H1 (cell line): ENCODE results near the gene RAMP3.

Experiments used
- ATF3 ChIP-seq: IDR thresholded peaks from 2 replicates; pipeline ENCODE4 v1.6.1; 2011; ENCODE audit warnings: low read depth, mild to moderate bottlenecking, low read length; ENCODE audit not compliant: insufficient read depth
- CEBPB ChIP-seq: IDR thresholded peaks from 2 replicates; pipeline ENCODE4 v1.6.1; 2012; ENCODE audit warnings: low read depth, low read length
- CHD1 ChIP-seq: IDR thresholded peaks from 2 replicates; pipeline ENCODE4 v1.6.1; 2012; ENCODE audit warnings: low read depth, low read length, improper control_type of control experiment
- CTCF ChIP-seq, 3 experiments: IDR thresholded peaks; 1 replicate in 2 of 3; 2 replicates in 1 of 3; pipeline versions ENCODE4 v1.5.1 to v1.6.1; 2011; ENCODE audit warnings: low read length in 3 of 3, mild to moderate bottlenecking in 3 of 3, inconsistent platforms in 2 of 3, low read depth in 1 of 3, moderate library complexity in 1 of 3; ENCODE audit not compliant: insufficient read depth in 1 of 3; ENCODE audit errors: control extremely low read depth in 1 of 3
- E2F6 ChIP-seq: IDR thresholded peaks from 2 replicates; pipeline ENCODE4 v1.6.1; 2012; ENCODE audit warnings: inconsistent platforms
- EP300 ChIP-seq, 2 experiments: IDR thresholded peaks; 1 replicate in 1 of 2; 2 replicates in 1 of 2; pipeline ENCODE4 v1.6.1; 2011 to 2012; ENCODE audit warnings: low read depth in 2 of 2, low read length in 2 of 2, mild to moderate bottlenecking in 2 of 2, borderline replicate concordance in 1 of 2, inconsistent platforms in 1 of 2, moderate library complexity in 1 of 2
- JUN ChIP-seq: IDR thresholded peaks from 2 replicates; pipeline ENCODE4 v1.6.1; 2011; ENCODE audit warnings: low read depth, mild to moderate bottlenecking, improper control_type of control experiment, low read length
- KDM1A ChIP-seq: fragments of 200-600, 300-600 bp; sonication (generic); IDR thresholded peaks from 2 replicates; pipeline ENCODE4 v1.7.1; 2016; ENCODE audit warnings: mild to moderate bottlenecking, low read length, borderline replicate concordance
- MAX ChIP-seq: IDR thresholded peaks from 2 replicates; pipeline ENCODE4 v1.6.1; 2012; ENCODE audit warnings: inconsistent platforms
- NRF1 ChIP-seq: IDR thresholded peaks from 2 replicates; pipeline ENCODE4 v1.6.1; 2011; ENCODE audit warnings: mild to moderate bottlenecking, low read depth, low read length, improper control_type of control experiment
- POLR2A ChIP-seq, 2 experiments: IDR thresholded peaks; 1 replicate in 1 of 2; 2 replicates in 1 of 2; pipeline ENCODE4 v1.6.1; 2011; ENCODE audit warnings: low read depth in 2 of 2, low read length in 2 of 2, mild to moderate bottlenecking in 2 of 2; ENCODE audit errors: control extremely low read depth in 1 of 2
- RFX5 ChIP-seq: IDR thresholded peaks from 2 replicates; pipeline ENCODE4 v1.6.1; 2011; ENCODE audit warnings: low read depth, low read length, improper control_type of control experiment, borderline replicate concordance
- SP2 ChIP-seq: IDR thresholded peaks from 2 replicates; pipeline ENCODE4 v1.6.1; 2012; ENCODE audit warnings: mild to moderate bottlenecking, low read length, inconsistent platforms
- SUZ12 ChIP-seq: fragments of 200-600 bp; sonication (generic); IDR thresholded peaks from 2 replicates; pipeline ENCODE4 v1.6.1; 2012; ENCODE audit warnings: mild to moderate bottlenecking, inconsistent platforms, low read length, moderate library complexity, mixed read lengths

- no peak for TF ChIP-seq POLR2A (IDR thresholded peaks at IDR 0.05; ENCODE audit: control extremely low read depth in 1 of 2, low read depth in 2 of 2, low read length in 2 of 2)
- TF ChIP-seq EP300 (IDR thresholded peaks at IDR 0.05; ENCODE audit: borderline replicate concordance in 1 of 2, low read depth in 2 of 2, low read length in 2 of 2), result no peak
- no peak for TF ChIP-seq CTCF (IDR thresholded peaks at IDR 0.05; ENCODE audit: control extremely low read depth in 1 of 3, insufficient read depth in 1 of 3, low read depth in 1 of 3, low read length in 3 of 3)
- TF ChIP-seq SP2, result no peak
- TF ChIP-seq E2F6, result no peak
- no peak for TF ChIP-seq JUN
- no peak for TF ChIP-seq MAX
- TF ChIP-seq SUZ12, result no peak
- no peak for TF ChIP-seq CEBPB
- TF ChIP-seq KDM1A, result no peak
- no peak for TF ChIP-seq RFX5
- no peak for TF ChIP-seq CHD1
- TF ChIP-seq ATF3, result no peak
- TF ChIP-seq NRF1, result no peak
These were observed 71.7 kb downstream of the RAMP3 start for GRCh38 chr7:45229156-45229920.
